Measurements from ENCODE around the gene GPATCH4. TPM values are rescaled to one million over a fixed set of nuclear protein-coding genes. Genes with fewer than 3 reads are reported as not detected.

Gene GPATCH4
- total RNA-seq, 1 experiment from 2014 or later, result 44.4 TPM

DNA sequence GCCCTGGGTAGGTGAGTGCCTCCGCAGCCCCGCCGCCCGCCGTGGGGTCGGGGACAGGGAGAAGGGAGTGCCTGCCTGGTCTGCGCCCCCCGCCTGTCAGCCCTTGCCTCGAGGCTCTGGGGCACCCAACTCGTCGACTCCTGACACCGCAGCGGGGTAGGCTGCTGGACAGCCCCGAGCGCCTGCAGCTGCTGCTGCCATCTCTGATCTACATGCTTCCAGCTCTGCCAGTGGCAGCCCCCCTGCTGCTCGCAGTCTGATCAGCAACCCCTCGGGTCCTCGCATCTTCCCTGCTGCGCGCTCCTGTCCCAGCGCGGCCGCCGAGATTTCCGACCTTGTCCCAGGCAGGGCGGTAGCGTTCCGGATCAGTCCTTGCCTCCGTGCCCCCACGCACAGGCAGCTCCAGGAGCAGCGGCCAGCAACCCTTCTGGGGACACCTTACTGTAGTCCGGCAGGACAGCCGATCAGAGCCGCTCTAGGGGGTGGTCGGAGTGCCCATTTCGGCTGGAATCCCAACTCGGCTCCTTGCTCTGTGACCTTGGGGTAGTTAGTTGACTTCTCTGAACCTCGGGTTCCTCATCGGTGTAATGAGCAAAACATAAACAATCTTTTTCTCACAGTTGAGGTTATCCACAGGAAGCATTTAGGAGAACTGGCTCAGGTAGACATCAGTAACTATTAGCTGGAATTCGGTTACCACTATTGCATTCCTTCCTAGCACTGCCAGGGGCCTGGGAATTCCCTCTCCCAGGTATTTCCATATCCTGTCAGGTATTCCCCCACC is 41.2 kb upstream of the GPATCH4 start:
- H3K4me3 ChIP-seq (ENCODE audit: low read depth in 2 of 2, low read length in 2 of 2), result no peak overlapping the region
- no peak overlapping the region for H3K27ac ChIP-seq (ENCODE audit: low read length)
- ChIA-PET CTCF (interaction anchor here (0.9 kb wide), 1 partner anchor 13 kb away, joined by 4 read pairs; no protein-coding TSS in a partner anchor), POLR2A (no interaction called here)
- H3K4me1 ChIP-seq (ENCODE audit: control insufficient read depth, insufficient read depth, low read length), result peaks cover 23% of the 10 kb centered on the region
- no peak for ATAC-seq
- H3K9me3 ChIP-seq (ENCODE audit: control insufficient read depth, insufficient read depth, low read depth, low read length), result no peaks in the 10 kb centered on the region
- no peaks in the 10 kb centered on the region for H3K27me3 ChIP-seq (ENCODE audit: control insufficient read depth, insufficient read depth, low read length)
- in situ Hi-C loops (cut with HindIII; ENCODE audit: low pct_unique_long_range_greater_than_20kb, low sequenced_read_pairs), result no loop called here
- BruUV-seq (replicated peaks), result no TSS peak
- intact Hi-C loops (cut with micrococcal nuclease; ENCODE audit: unreplicated experiment), result no loop called here
- no peak for DNase-seq (ENCODE audit: low read depth, low spot score)
- no peaks in the 10 kb centered on the region for H3K36me3 ChIP-seq (ENCODE audit: control insufficient read depth, insufficient read depth, low read length)
- TF ChIP-seq, protein P1, sequence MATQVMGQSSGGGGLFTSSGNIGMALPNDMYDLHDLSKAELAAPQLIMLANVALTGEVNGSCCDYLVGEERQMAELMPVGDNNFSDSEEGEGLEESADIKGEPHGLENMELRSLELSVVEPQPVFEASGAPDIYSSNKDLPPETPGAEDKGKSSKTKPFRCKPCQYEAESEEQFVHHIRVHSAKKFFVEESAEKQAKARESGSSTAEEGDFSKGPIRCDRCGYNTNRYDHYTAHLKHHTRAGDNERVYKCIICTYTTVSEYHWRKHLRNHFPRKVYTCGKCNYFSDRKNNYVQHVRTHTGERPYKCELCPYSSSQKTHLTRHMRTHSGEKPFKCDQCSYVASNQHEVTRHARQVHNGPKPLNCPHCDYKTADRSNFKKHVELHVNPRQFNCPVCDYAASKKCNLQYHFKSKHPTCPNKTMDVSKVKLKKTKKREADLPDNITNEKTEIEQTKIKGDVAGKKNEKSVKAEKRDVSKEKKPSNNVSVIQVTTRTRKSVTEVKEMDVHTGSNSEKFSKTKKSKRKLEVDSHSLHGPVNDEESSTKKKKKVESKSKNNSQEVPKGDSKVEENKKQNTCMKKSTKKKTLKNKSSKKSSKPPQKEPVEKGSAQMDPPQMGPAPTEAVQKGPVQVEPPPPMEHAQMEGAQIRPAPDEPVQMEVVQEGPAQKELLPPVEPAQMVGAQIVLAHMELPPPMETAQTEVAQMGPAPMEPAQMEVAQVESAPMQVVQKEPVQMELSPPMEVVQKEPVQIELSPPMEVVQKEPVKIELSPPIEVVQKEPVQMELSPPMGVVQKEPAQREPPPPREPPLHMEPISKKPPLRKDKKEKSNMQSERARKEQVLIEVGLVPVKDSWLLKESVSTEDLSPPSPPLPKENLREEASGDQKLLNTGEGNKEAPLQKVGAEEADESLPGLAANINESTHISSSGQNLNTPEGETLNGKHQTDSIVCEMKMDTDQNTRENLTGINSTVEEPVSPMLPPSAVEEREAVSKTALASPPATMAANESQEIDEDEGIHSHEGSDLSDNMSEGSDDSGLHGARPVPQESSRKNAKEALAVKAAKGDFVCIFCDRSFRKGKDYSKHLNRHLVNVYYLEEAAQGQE (IDR thresholded peaks at IDR 0.05; ENCODE audit: insufficient read depth in 1 of 2, low read depth in 2 of 2, low read length in 1 of 2), result no peak
- no peak for TF ChIP-seq POLR2AphosphoS5 (IDR thresholded peaks at IDR 0.05; ENCODE audit: low read depth, low read length)
- TF ChIP-seq SIN3A (IDR thresholded peaks at IDR 0.05; ENCODE audit: borderline replicate concordance, insufficient read depth, low read depth, low read length), result no peak
- TF ChIP-seq, protein P2, sequence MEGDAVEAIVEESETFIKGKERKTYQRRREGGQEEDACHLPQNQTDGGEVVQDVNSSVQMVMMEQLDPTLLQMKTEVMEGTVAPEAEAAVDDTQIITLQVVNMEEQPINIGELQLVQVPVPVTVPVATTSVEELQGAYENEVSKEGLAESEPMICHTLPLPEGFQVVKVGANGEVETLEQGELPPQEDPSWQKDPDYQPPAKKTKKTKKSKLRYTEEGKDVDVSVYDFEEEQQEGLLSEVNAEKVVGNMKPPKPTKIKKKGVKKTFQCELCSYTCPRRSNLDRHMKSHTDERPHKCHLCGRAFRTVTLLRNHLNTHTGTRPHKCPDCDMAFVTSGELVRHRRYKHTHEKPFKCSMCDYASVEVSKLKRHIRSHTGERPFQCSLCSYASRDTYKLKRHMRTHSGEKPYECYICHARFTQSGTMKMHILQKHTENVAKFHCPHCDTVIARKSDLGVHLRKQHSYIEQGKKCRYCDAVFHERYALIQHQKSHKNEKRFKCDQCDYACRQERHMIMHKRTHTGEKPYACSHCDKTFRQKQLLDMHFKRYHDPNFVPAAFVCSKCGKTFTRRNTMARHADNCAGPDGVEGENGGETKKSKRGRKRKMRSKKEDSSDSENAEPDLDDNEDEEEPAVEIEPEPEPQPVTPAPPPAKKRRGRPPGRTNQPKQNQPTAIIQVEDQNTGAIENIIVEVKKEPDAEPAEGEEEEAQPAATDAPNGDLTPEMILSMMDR (IDR thresholded peaks at IDR 0.05), result no peak
- no peak for TF ChIP-seq TCF7L2 (IDR thresholded peaks at IDR 0.05; ENCODE audit: low read depth, low read length)

DNA sequence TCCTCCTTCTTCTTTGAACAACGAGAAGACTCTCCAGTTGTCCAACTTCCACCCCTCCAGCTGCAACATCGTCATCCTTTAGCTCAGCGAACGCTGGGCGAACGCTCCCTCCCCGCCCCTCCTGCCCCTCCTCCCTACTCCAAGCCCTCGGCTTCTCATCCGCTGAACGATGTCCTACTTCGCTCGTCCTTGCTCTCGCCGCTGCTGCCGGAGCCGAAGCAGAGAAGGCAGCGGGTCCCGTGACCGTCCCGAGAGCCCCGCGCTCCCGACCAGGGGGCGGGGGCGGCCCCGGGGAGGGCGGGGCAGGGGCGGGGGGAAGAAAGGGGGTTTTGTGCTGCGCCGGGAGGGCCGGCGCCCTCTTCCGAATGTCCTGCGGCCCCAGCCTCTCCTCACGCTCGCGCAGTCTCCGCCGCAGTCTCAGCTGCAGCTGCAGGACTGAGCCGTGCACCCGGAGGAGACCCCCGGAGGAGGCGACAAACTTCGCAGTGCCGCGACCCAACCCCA is 40.5 kb upstream of the GPATCH4 start, which contains the start of gene BCAN:
BCAN (plus strand) TSS at position 357 of the 504 bp plus-strand sequence. CDS start 3,938 bp downstream, outside the sequence.
- DNase-seq (ENCODE audit: low read depth, low spot score) (no peak), ATAC-seq (no peak)
- Histone ChIP-seq H3K27me3 (ENCODE audit: control insufficient read depth, insufficient read depth, low read length) (no peaks in the 10 kb centered on the region), H3K27ac (ENCODE audit: low read length) (no peak within 1 kb of the TSS), H3K4me3 (ENCODE audit: low read depth in 2 of 2, low read length in 2 of 2) (no peak within 1 kb of the TSS), H3K36me3 (ENCODE audit: control insufficient read depth, insufficient read depth, low read length) (no peaks in the 10 kb centered on the region), H3K4me1 (ENCODE audit: control insufficient read depth, insufficient read depth, low read length) (peaks cover 23% of the 10 kb centered on the region), H3K9me3 (ENCODE audit: control insufficient read depth, insufficient read depth, low read depth, low read length) (no peaks in the 10 kb centered on the region)
- CTCF ChIA-PET, result interaction anchor here (0.8 kb wide), 1 partner anchor 33 kb away, joined by 3 read pairs; no protein-coding TSS in a partner anchor
- in situ Hi-C loops (cut with HindIII; ENCODE audit: low pct_unique_long_range_greater_than_20kb, low sequenced_read_pairs) (no loop called here), intact Hi-C loops (cut with micrococcal nuclease; ENCODE audit: unreplicated experiment) (no loop called here)
- POLR2A ChIA-PET, result no interaction called here
- no TSS peak for BruUV-seq (replicated peaks)
- TF ChIP-seq, protein P2 (IDR thresholded peaks at IDR 0.05), result no peak
- TF ChIP-seq, protein P1 (IDR thresholded peaks at IDR 0.05; ENCODE audit: insufficient read depth in 1 of 2, low read depth in 2 of 2, low read length in 1 of 2), result no peak
- TF ChIP-seq TCF7L2 (IDR thresholded peaks at IDR 0.05; ENCODE audit: low read depth, low read length), result no peak
- TF ChIP-seq POLR2AphosphoS5 (IDR thresholded peaks at IDR 0.05; ENCODE audit: low read depth, low read length), result no peak
- TF ChIP-seq SIN3A (IDR thresholded peaks at IDR 0.05; ENCODE audit: borderline replicate concordance, insufficient read depth, low read depth, low read length), result no peak

Measured in Panc1 (cell line).